Neuronal stem cell (in vitro differentiated cells): ENCODE measurements around the gene GP1BA.
A peak's percentile ranks its signal among the peaks of the same experiment; 100 is the strongest.

Experiments
- DNase-seq: peaks from one replicate; pipeline ENCODE4 v3.0.0-alpha.2; 2013; ENCODE audit warnings: low spot score
- H2AFZ ChIP-seq: one replicate; pipeline ENCODE4 v1.6.1; 2013; ENCODE audit warnings: mild to moderate bottlenecking, low read length, inconsistent platforms
- H2AK5ac ChIP-seq: 2 replicates; pipeline ENCODE4 v1.6.1; 2013; ENCODE audit warnings: low read depth, mild to moderate bottlenecking, inconsistent platforms, low read length, moderate library complexity, mixed read lengths
- H2BK120ac ChIP-seq: 2 replicates; pipeline ENCODE4 v1.6.1; 2013; ENCODE audit warnings: low read depth, mild to moderate bottlenecking, inconsistent platforms, low read length, moderate library complexity, mixed read lengths
- H2BK12ac ChIP-seq: one replicate; pipeline ENCODE4 v1.6.1; 2013; ENCODE audit warnings: low read length, inconsistent platforms
- H2BK15ac ChIP-seq: 2 replicates; pipeline ENCODE4 v1.6.1; 2013; ENCODE audit warnings: mild to moderate bottlenecking, low read length, inconsistent platforms, mixed read lengths
- H2BK5ac ChIP-seq: one replicate; pipeline ENCODE4 v1.6.1; 2013; ENCODE audit warnings: inconsistent platforms, mild to moderate bottlenecking, low read length, moderate library complexity
- H3K14ac ChIP-seq: one replicate; pipeline ENCODE4 v1.6.1; 2013; ENCODE audit warnings: low read length, inconsistent platforms
- H3K18ac ChIP-seq: 2 replicates; pipeline ENCODE4 v1.6.1; 2013; ENCODE audit warnings: low read length, inconsistent platforms
- H3K23ac ChIP-seq: 2 replicates; pipeline ENCODE4 v1.6.1; 2013; ENCODE audit warnings: low read depth, mild to moderate bottlenecking, mixed read lengths, low read length, inconsistent platforms; ENCODE audit not compliant: poor library complexity
- H3K27ac ChIP-seq: replicated peaks from 3 replicates; pipeline ENCODE4 v1.5.1; 2013; ENCODE audit warnings: low read length, inconsistent platforms
- H3K27me3 ChIP-seq, 3 experiments: 2 replicates each; pipeline ENCODE4 v1.6.1; 2013; ENCODE audit warnings: low read length in 3 of 3, mild to moderate bottlenecking in 2 of 3, inconsistent platforms in 1 of 3, low read depth in 1 of 3, mixed read lengths in 1 of 3, moderate library complexity in 1 of 3; ENCODE audit not compliant: control insufficient read depth in 3 of 3, insufficient read depth in 3 of 3
- H3K36me3 ChIP-seq, 2 donors: replicated peaks in 1 of 2; 2 replicates each; pipeline ENCODE4 v1.6.1; 2013; ENCODE audit warnings: low read length in 2 of 2; ENCODE audit not compliant: control insufficient read depth in 2 of 2, insufficient read depth in 2 of 2
- H3K4ac ChIP-seq: 2 replicates; pipeline ENCODE4 v1.6.1; 2013; ENCODE audit warnings: inconsistent platforms, mild to moderate bottlenecking, low read length, moderate library complexity
- H3K4me1 ChIP-seq, 2 donors: 1 replicate in 1 of 2; 2 replicates in 1 of 2; pipeline ENCODE4 v1.6.1; 2013; ENCODE audit warnings: low read length in 2 of 2, low read depth in 1 of 2; ENCODE audit not compliant: control insufficient read depth in 2 of 2, insufficient read depth in 1 of 2
- H3K4me2 ChIP-seq: one replicate; pipeline ENCODE4 v1.6.1; 2013; ENCODE audit warnings: mild to moderate bottlenecking, low read length, inconsistent platforms; ENCODE audit not compliant: insufficient read depth, poor library complexity, severe bottlenecking
- H3K4me3 ChIP-seq, 2 donors: 2 replicates each; pipeline ENCODE4 v1.5.1; 2013; ENCODE audit warnings: low read length in 2 of 2, mild to moderate bottlenecking in 2 of 2, inconsistent platforms in 1 of 2, moderate library complexity in 1 of 2
- H3K79me1 ChIP-seq: one replicate; pipeline ENCODE4 v1.6.1; 2013; ENCODE audit warnings: low read depth, mild to moderate bottlenecking, inconsistent platforms, low read length, moderate library complexity
- H3K9ac ChIP-seq: one replicate; pipeline ENCODE4 v1.6.1; 2013; ENCODE audit warnings: mild to moderate bottlenecking, low read depth, low read length, inconsistent platforms; ENCODE audit not compliant: poor library complexity
- H3K9me3 ChIP-seq, 2 donors: replicated peaks in 1 of 2; 2 replicates each; pipeline versions ENCODE3 to v1.6.1; 2013; ENCODE audit warnings: low read length in 2 of 2, mild to moderate bottlenecking in 2 of 2, inconsistent platforms in 1 of 2, low read depth in 1 of 2, mixed read lengths in 1 of 2, moderate library complexity in 1 of 2; ENCODE audit not compliant: control insufficient read depth in 2 of 2, insufficient read depth in 1 of 2
- H4K8ac ChIP-seq: one replicate; pipeline ENCODE4 v1.6.1; 2013; ENCODE audit warnings: low read depth, mild to moderate bottlenecking, inconsistent platforms, low read length, moderate library complexity
- H4K91ac ChIP-seq: one replicate; pipeline ENCODE4 v1.6.1; 2013; ENCODE audit warnings: low read length, low read depth, mild to moderate bottlenecking, inconsistent platforms; ENCODE audit not compliant: poor library complexity
- WGBS, 2 donors: extraction: QIAGEN DNeasy Blood & Tissue Kit; methylation state at CpG; one replicate each; pipeline ENCODE4 v1.1.7; 2013; ENCODE audit warnings: missing lambda C conversion rate in 2 of 2, mixed read lengths in 1 of 2; ENCODE audit not compliant: insufficient read length in 2 of 2, insufficient replicate concordance in 1 of 2; ENCODE audit errors: extremely low coverage in 2 of 2; 5-methylcytosine and 5-hydroxymethylcytosine counted together

GP1BA gene

GRCh38 chr17:4893721-4894560 lies 38.1 kb upstream of the GP1BA start:
- Histone ChIP-seq H3K18ac (no peak overlapping the region), H3K4me3 (peak overlapping the region in 1 of 2 donors; percentile 21), H3K36me3 (peaks cover 48 to 86% of the 10 kb centered on the region in 2 donors), H3K23ac (no peak overlapping the region), H2BK5ac (peak overlapping the region; percentile 75), H2AFZ (no peak overlapping the region), H4K8ac (no peak overlapping the region), H3K27ac (no peak overlapping the region), H3K9me3 (no peaks in the 10 kb centered on the region), H4K91ac (no peak overlapping the region), H2BK12ac (no peak overlapping the region), H3K79me1 (peaks cover 4% of the 10 kb centered on the region), H3K4me1 (no peaks in the 10 kb centered on the region), H3K14ac (peak overlapping the region; percentile 71), H3K9ac (no peak overlapping the region), H3K27me3 (no peaks in the 10 kb centered on the region), H2BK15ac (no peak overlapping the region), H2AK5ac (no peak overlapping the region), H3K4me2 (no peak overlapping the region), H3K4ac (no peak overlapping the region), H2BK120ac (no peak overlapping the region)
- no CpG with 5 or more reads among the region's 31 CpGs for WGBS, 2 donors
- DNase-seq, result no peak

GRCh38 chr17:4895121-4895520 lies 37.0 kb upstream of the GP1BA start:
- no peak overlapping the region for H2AFZ ChIP-seq
- no peak overlapping the region for H2BK12ac ChIP-seq
- H3K14ac ChIP-seq, result no peak overlapping the region
- H3K27ac ChIP-seq, result no peak overlapping the region
- no CpG with 5 or more reads among the region's 13 CpGs for WGBS, 2 donors
- H2AK5ac ChIP-seq, result no peak overlapping the region
- no peaks in the 10 kb centered on the region for H3K9me3 ChIP-seq
- H3K27me3 ChIP-seq, result no peaks in the 10 kb centered on the region
- no peaks in the 10 kb centered on the region for H3K4me1 ChIP-seq
- no peak overlapping the region for H2BK120ac ChIP-seq
- no peak overlapping the region for H3K18ac ChIP-seq
- H3K4me2 ChIP-seq, result no peak overlapping the region
- no peak overlapping the region for H3K4ac ChIP-seq
- H4K91ac ChIP-seq, result no peak overlapping the region
- no peak overlapping the region for H3K9ac ChIP-seq
- H3K79me1 ChIP-seq, result peaks cover 4% of the 10 kb centered on the region
- no peak overlapping the region for H3K4me3 ChIP-seq
- no peak overlapping the region for H2BK15ac ChIP-seq
- peaks cover 45 to 87% of the 10 kb centered on the region in 2 donors for H3K36me3 ChIP-seq
- no peak overlapping the region for H3K23ac ChIP-seq
- DNase-seq, result no peak
- no peak overlapping the region for H4K8ac ChIP-seq
- H2BK5ac ChIP-seq, result peak overlapping the region; percentile 48

GRCh38 chr17:4895657-4896331 lies 36.3 kb upstream of the GP1BA start:
- WGBS, 2 donors, result no CpG with 5 or more reads among the region's 27 CpGs
- no peaks in the 10 kb centered on the region for H3K4me1 ChIP-seq
- H3K27me3 ChIP-seq, result peaks cover 0 to 3% (median 0%) of the 10 kb centered on the region in 3 experiments
- no peak for DNase-seq
- H3K14ac ChIP-seq, result no peak overlapping the region
- H3K18ac ChIP-seq, result no peak overlapping the region
- no peak overlapping the region for H2AK5ac ChIP-seq
- no peak overlapping the region for H3K4me2 ChIP-seq
- no peak overlapping the region for H3K4me3 ChIP-seq
- H3K27ac ChIP-seq, result no peak overlapping the region
- no peak overlapping the region for H3K4ac ChIP-seq
- H2AFZ ChIP-seq, result no peak overlapping the region
- no peak overlapping the region for H4K91ac ChIP-seq
- H3K36me3 ChIP-seq, result peaks cover 38 to 85% of the 10 kb centered on the region in 2 donors
- no peak overlapping the region for H2BK120ac ChIP-seq
- no peak overlapping the region for H3K9ac ChIP-seq
- no peak overlapping the region for H4K8ac ChIP-seq
- H2BK12ac ChIP-seq, result no peak overlapping the region
- peak overlapping the region; percentile 55 for H3K23ac ChIP-seq
- peak overlapping the region; percentile 48 for H2BK5ac ChIP-seq
- H3K9me3 ChIP-seq, result no peaks in the 10 kb centered on the region
- no peak overlapping the region for H2BK15ac ChIP-seq
- peaks cover 4% of the 10 kb centered on the region for H3K79me1 ChIP-seq
